ENCODE measurements around the gene CACNA1C. TPM values are rescaled to one million over a fixed set of nuclear protein-coding genes. Genes with fewer than 3 reads are reported as not detected.

The CACNA1C gene
- total RNA-seq, 1 experiment from 2014 or later: 0.35 TPM

- no peak for DNase-seq
- no peaks in the 10 kb centered on the region for H3K36me3 ChIP-seq (replicated peaks; ENCODE audit: control insufficient read depth, insufficient read depth, low read length)
- H3K27me3 ChIP-seq (ENCODE audit: control insufficient read depth, insufficient read depth, low read length): peaks cover 6% of the 10 kb centered on the region
- H3K4me3 ChIP-seq (ENCODE audit: insufficient read depth, low read depth, low read length): no peak overlapping the region
Measured at GRCh38 chr12:2686280-2686646, 633.5 kb downstream of the CACNA1C start.

- Histone ChIP-seq H3K4me3 (ENCODE audit: insufficient read depth, low read depth, low read length) (no peak overlapping the region), H3K27me3 (ENCODE audit: control insufficient read depth, insufficient read depth, low read length) (peaks cover 6% of the 10 kb centered on the region), H3K36me3 (replicated peaks; ENCODE audit: control insufficient read depth, insufficient read depth, low read length) (no peaks in the 10 kb centered on the region)
- peak; percentile 4 for DNase-seq
Measured at GRCh38 chr12:2687058-2687457, 634.3 kb downstream of the CACNA1C start.

GRCh38 chr12:2687726-2688125 lies 634.9 kb downstream of the CACNA1C start:
- Histone ChIP-seq H3K36me3 (replicated peaks; ENCODE audit: control insufficient read depth, insufficient read depth, low read length) (no peaks in the 10 kb centered on the region), H3K27me3 (ENCODE audit: control insufficient read depth, insufficient read depth, low read length) (peaks cover 8% of the 10 kb centered on the region), H3K4me3 (ENCODE audit: insufficient read depth, low read depth, low read length) (no peak overlapping the region)
- no peak for DNase-seq

- peak; percentile 33 for DNase-seq
Measured at GRCh38 chr12:2688381-2688931, 635.7 kb downstream of the CACNA1C start.

GRCh38 chr12:2689393-2689792 lies 636.6 kb downstream of the CACNA1C start:
- no peaks in the 10 kb centered on the region for H3K36me3 ChIP-seq (replicated peaks; ENCODE audit: control insufficient read depth, insufficient read depth, low read length)
- no peak for DNase-seq
- H3K27me3 ChIP-seq (ENCODE audit: control insufficient read depth, insufficient read depth, low read length): peaks cover 10% of the 10 kb centered on the region
- H3K4me3 ChIP-seq (ENCODE audit: insufficient read depth, low read depth, low read length): no peak overlapping the region

More at GRCh38 chr12:2688381-2688931, 635.7 kb downstream of the CACNA1C start:
- Histone ChIP-seq H3K27me3 (ENCODE audit: control insufficient read depth, insufficient read depth, low read length) (peaks cover 10% of the 10 kb centered on the region), H3K36me3 (replicated peaks; ENCODE audit: control insufficient read depth, insufficient read depth, low read length) (no peaks in the 10 kb centered on the region), H3K4me3 (ENCODE audit: insufficient read depth, low read depth, low read length) (no peak overlapping the region)

GRCh38 chr12:2689879-2690278 lies 637.1 kb downstream of the CACNA1C start:
- Histone ChIP-seq H3K27me3 (ENCODE audit: control insufficient read depth, insufficient read depth, low read length) (peaks cover 10% of the 10 kb centered on the region), H3K4me3 (ENCODE audit: insufficient read depth, low read depth, low read length) (no peak overlapping the region), H3K36me3 (replicated peaks; ENCODE audit: control insufficient read depth, insufficient read depth, low read length) (no peaks in the 10 kb centered on the region)
- DNase-seq: no peak

- Histone ChIP-seq H3K4me3 (ENCODE audit: insufficient read depth, low read depth, low read length) (peak overlapping the region; percentile 75), H3K27me3 (ENCODE audit: control insufficient read depth, insufficient read depth, low read length) (peaks cover 11% of the 10 kb centered on the region), H3K36me3 (replicated peaks; ENCODE audit: control insufficient read depth, insufficient read depth, low read length) (no peaks in the 10 kb centered on the region)
- no peak for DNase-seq
Measured at GRCh38 chr12:2690348-2691005, 637.7 kb downstream of the CACNA1C start.

- H3K36me3 ChIP-seq (replicated peaks; ENCODE audit: control insufficient read depth, insufficient read depth, low read length): no peaks in the 10 kb centered on the region
- DNase-seq: peak; percentile 87
- H3K4me3 ChIP-seq (ENCODE audit: insufficient read depth, low read depth, low read length): peak overlapping the region; percentile 75
- H3K27me3 ChIP-seq (ENCODE audit: control insufficient read depth, insufficient read depth, low read length): peaks cover 11% of the 10 kb centered on the region
Measured at GRCh38 chr12:2691006-2691344, 638.2 kb downstream of the CACNA1C start.

GRCh38 chr12:2691345-2692071 lies 638.7 kb downstream of the CACNA1C start:
- H3K27me3 ChIP-seq (ENCODE audit: control insufficient read depth, insufficient read depth, low read length): peaks cover 11% of the 10 kb centered on the region
- H3K4me3 ChIP-seq (ENCODE audit: insufficient read depth, low read depth, low read length): peak overlapping the region; percentile 75
- peak; percentile 91 for DNase-seq
- H3K36me3 ChIP-seq (replicated peaks; ENCODE audit: control insufficient read depth, insufficient read depth, low read length): no peaks in the 10 kb centered on the region

- H3K4me3 ChIP-seq (ENCODE audit: insufficient read depth, low read depth, low read length): peak overlapping the region; percentile 75; the same call in 1 of the 2 replicates
Measured at GRCh38 chr12:2692080-2692479, 639.3 kb downstream of the CACNA1C start.

GRCh38 chr12:2693244-2693860 lies 640.6 kb downstream of the CACNA1C start:
- no peaks in the 10 kb centered on the region for H3K36me3 ChIP-seq (replicated peaks; ENCODE audit: control insufficient read depth, insufficient read depth, low read length)
- peaks cover 11% of the 10 kb centered on the region for H3K27me3 ChIP-seq (ENCODE audit: control insufficient read depth, insufficient read depth, low read length)
- H3K4me3 ChIP-seq (ENCODE audit: insufficient read depth, low read depth, low read length): no peak overlapping the region
- DNase-seq: peak; percentile 68

More at GRCh38 chr12:2692080-2692479, 639.3 kb downstream of the CACNA1C start:
- no peak for DNase-seq
- Histone ChIP-seq H3K36me3 (replicated peaks; ENCODE audit: control insufficient read depth, insufficient read depth, low read length) (no peaks in the 10 kb centered on the region), H3K27me3 (ENCODE audit: control insufficient read depth, insufficient read depth, low read length) (peaks cover 11% of the 10 kb centered on the region)

GRCh38 chr12:2693980-2694610 lies 641.3 kb downstream of the CACNA1C start:
- no peak for DNase-seq
- Histone ChIP-seq H3K27me3 (ENCODE audit: control insufficient read depth, insufficient read depth, low read length) (peaks cover 11% of the 10 kb centered on the region), H3K36me3 (replicated peaks; ENCODE audit: control insufficient read depth, insufficient read depth, low read length) (no peaks in the 10 kb centered on the region), H3K4me3 (ENCODE audit: insufficient read depth, low read depth, low read length) (no peak overlapping the region)

- Histone ChIP-seq H3K36me3 (replicated peaks; ENCODE audit: control insufficient read depth, insufficient read depth, low read length) (no peaks in the 10 kb centered on the region), H3K4me3 (ENCODE audit: insufficient read depth, low read depth, low read length) (no peak overlapping the region), H3K27me3 (ENCODE audit: control insufficient read depth, insufficient read depth, low read length) (peaks cover 5% of the 10 kb centered on the region; the same call in 1 of the 2 replicates)
- DNase-seq: no peak
Measured at GRCh38 chr12:2696136-2696535, 643.3 kb downstream of the CACNA1C start.

- Histone ChIP-seq H3K36me3 (replicated peaks; ENCODE audit: control insufficient read depth, insufficient read depth, low read length) (no peaks in the 10 kb centered on the region), H3K27me3 (ENCODE audit: control insufficient read depth, insufficient read depth, low read length) (peaks cover 4% of the 10 kb centered on the region; the same call in 1 of the 2 replicates), H3K4me3 (ENCODE audit: insufficient read depth, low read depth, low read length) (no peak overlapping the region)
- DNase-seq: no peak
Measured at GRCh38 chr12:2697057-2697800, 644.4 kb downstream of the CACNA1C start.

Measured in H7 (cell line).